ENCODE results near the gene HSD17B14.

GRCh38 chr19:48799358-48800300 lies 36.7 kb downstream of the HSD17B14 start:
- TF ChIP-seq CTCF (IDR thresholded peaks at IDR 0.05) (no peak), POLR2AphosphoS5 (IDR thresholded peaks at IDR 0.05) (no peak)

Data from sigmoid colon (tissue), 4 donors.